Measurements from ENCODE around the gene KCNAB1.

GRCh38 chr3:156548041-156548687, 427.8 kb downstream of the KCNAB1 start:
- no peak for TF ChIP-seq POLR2A (IDR thresholded peaks at IDR 0.05; ENCODE audit: low read length)
- no peak for TF ChIP-seq GATA1 (IDR thresholded peaks at IDR 0.05; ENCODE audit: low read depth, low read length)

All from erythroblast (primary cell).